Hepatic stellate cell (primary cell): ENCODE results near the gene ZCCHC14.
"Not testable (repeated sequence)": the region's sequence is repeated elsewhere in the genome, so short reads cannot be mapped to it uniquely, and the experiment has no call there.

Experiments used
- DNase-seq: peaks from one replicate; pipeline ENCODE4 v3.0.0; 2011; ENCODE audit warnings: low spot score

The ZCCHC14 gene

GRCh38 chr16:87524407-87524806, 31.6 kb upstream of the ZCCHC14 start:
- DNase-seq, result no peak

- DNase-seq, result not testable (repeated sequence)
Measured at GRCh38 chr16:87523605-87524004, 30.8 kb upstream of the ZCCHC14 start.

DNA sequence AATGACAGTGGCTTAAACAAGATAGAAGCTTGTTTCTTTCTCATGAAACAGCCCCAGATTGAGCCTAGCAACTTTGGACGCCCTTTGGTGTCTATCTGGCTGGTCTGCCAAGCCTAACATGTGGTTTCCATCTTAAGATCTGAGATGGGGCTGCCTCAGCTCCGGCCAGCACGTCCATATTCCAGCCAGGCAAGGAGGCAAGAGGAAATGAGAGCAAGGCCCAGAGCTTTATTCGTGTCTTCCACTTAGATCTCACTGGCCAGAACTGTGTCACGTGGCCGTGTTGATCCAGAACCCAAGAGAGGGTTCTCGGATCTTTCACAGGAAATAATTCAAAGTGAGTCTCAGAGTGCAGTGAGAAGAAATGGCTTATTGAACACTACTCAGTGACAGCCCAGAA, 28.9 kb upstream of the ZCCHC14 start:
- not testable (repeated sequence) for DNase-seq

GRCh38 chr16:87519170-87519569, 26.3 kb upstream of the ZCCHC14 start:
- DNase-seq, result not testable (repeated sequence)

DNA sequence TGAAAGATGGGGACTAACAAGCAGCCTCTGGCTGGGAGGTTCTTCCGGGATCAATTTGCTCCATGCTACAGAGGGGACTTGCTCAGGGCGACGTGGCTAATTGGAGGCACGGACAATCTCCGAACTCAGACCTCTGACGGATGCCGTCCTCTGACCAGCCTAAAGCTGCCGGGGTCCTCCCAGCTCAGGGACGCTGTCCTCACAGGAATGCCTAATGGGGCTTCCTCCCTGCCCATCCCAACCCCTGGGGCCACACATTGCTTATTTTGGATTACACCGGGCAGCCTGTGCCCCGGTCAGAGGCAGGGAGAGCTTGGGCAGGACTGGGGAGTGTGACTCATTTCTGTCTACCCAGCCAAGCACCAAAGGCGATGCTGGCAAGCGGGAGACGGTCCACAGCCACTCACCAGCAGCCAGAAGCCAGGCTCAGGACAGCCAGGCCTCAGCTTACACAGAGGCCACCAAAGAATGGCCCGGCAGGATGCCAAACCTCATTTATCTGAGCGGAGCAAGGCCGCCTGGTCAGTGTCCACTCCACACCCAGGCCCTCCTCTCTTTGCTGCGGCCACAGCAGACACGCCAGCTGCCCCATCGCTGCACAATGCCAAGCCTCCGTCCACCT, 25.7 kb upstream of the ZCCHC14 start:
- peak; percentile 34 for DNase-seq

- not testable (repeated sequence) for DNase-seq
Measured at GRCh38 chr16:87517610-87518429, 25.0 kb upstream of the ZCCHC14 start.

GRCh38 chr16:87516361-87516760, 23.5 kb upstream of the ZCCHC14 start:
- DNase-seq, result no peak

DNA sequence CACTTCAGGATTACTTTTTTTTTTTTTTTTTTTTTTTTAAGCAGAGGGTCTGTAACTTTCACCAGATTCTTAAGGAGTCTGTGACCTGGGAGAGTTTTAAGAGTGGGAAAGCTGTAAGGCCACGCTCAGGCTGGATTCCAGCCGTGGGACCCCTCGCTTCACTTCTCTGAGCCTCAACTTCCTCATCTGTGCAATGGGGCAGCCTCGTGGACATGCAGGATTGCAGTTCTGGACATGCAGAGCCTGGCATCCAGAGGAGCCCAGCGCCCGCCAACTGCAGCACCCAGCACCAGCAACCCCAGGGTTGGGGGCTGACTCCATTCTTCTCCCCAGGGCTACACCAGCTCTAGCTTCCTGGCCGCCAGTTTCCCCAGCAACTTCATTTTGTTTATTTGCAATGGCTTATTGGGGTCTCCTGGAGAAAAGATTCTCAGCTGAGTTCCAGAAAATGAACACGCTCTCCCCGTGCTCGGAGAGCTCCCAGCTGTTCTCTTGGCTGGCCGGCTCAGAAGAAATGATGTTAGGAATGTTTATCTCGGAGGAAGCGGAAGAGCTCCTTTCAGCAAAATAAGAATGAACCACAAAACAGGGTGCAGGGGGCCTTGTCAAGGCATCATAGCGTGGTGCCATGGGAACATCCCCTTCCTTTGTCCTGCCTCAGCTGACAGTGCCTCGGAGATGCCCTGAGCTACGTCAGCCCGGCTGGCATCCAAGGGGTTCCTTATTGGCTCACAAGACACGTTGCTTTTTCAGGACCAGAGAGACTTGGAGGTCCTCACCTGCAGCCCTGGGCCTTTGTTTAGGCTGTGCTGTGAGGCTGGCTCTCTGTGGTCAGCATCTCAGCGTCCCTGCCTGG, 22.9 kb upstream of the ZCCHC14 start:
- DNase-seq, result no peak

- DNase-seq, result not testable (repeated sequence)
Measured at GRCh38 chr16:87509778-87510177, 17.0 kb upstream of the ZCCHC14 start.

- DNase-seq, result no peak
Measured at GRCh38 chr16:87507351-87508069, 14.7 kb upstream of the ZCCHC14 start.

DNA sequence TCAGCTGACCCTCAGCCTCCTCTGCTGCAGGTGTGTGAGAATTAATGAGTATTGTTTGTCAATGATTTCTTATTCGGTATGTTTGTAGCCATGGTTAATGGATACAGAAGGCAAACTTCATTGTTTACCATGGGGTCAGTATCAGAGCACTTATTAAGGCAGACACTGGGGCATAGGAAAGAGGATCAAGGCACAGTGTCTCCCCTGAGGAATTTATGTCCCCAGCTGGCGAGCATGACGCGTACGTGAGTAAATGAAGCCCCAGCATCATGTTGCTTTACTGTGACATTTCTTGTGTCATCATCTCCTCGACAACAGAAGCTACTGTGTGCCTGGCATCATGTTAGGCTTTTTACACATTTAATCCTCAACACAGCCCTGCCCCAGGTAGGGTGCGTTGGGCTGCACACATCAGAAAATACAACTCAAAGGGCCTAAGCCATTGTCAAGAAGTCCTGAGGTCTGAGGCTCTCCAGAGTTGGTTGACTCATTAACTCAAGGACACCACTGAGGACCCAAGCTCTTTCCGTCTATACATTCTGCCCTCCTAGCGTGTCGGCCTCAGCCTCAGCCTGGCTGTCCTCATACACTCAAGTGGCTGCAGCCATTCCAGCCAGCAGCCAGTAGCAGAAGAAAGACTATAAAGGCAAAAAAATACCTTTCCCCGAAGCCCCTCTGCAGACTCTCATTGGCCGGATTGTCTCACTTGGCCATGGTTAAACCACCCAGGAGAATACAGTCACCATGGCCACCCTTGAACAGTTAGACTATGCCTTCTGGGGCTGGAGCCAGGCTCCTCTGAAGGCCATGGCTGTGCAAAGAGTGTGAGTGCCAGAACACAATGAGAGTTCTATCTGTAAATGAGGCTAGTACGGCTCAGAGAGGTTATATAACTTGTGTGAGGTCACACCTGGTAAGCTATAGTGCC, 13.9 kb upstream of the ZCCHC14 start:
- no peak for DNase-seq

DNA sequence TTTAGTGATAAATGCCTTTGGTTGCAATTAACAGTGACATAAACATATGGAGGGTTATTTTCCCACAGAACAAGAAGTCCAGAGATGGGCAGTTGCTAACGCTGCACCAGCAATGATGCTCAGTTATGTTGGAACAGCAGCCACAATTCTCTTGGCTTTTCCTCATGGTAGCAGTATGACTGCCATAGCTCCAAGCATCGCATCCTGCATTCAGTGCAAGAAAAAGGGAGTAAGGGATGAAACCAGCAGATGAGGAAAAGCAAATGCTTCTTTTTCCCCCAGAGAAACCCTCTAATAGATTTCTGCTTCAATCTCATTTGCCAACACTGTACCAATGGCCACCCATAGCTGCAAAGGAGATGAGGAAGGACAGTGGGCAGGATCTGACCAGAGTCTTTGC, 13.0 kb upstream of the ZCCHC14 start:
- no peak for DNase-seq

- not testable (repeated sequence) for DNase-seq
Measured at GRCh38 chr16:87503232-87503937, 10.6 kb upstream of the ZCCHC14 start.

GRCh38 chr16:87502308-87502969, 9.6 kb upstream of the ZCCHC14 start:
- no peak for DNase-seq

GRCh38 chr16:87501117-87501516, 8.3 kb upstream of the ZCCHC14 start:
- no peak for DNase-seq

DNA sequence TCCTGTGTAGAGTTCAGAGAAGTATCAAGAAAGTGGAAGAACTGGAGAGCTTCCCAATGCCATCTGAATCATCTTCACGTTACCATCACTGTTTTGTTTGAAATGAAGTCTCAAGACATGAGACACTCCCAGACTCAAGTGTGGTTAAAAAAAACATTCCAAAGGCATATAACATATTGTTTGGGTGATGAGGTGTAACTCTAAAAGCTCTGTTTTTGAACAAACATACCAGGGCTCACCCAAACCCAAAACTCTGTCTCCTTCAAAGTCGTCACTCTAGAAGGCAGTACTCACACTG, 6.3 kb upstream of the ZCCHC14 start:
- DNase-seq, result peak; percentile 73

- DNase-seq, result no peak
Measured at GRCh38 chr16:87498324-87499188, 5.7 kb upstream of the ZCCHC14 start.

DNA sequence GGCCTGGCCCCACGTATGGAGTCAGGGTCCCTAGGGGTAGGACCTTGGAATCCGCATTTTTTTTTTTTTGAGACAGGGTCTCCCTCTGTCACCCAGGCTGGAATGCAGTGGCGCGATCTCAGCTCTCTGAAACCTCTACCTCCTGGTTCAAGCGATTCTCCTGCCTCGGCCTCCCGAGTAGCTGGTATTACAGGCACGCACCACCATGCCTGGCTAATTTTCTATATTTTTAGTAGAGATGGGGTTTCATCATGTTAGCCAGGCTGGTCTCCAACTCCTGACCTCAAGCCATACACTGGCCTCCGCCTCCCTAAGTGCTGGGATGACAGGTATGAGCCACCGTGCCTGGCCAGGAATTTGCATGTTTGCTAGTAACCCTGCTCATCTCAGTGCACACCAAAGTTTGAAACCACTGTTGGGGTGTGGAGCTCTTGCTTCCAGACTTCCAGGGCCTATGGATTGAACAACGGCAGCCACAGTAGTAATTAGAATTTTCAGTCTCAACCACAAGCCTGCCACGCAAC, 5.0 kb upstream of the ZCCHC14 start:
- DNase-seq, result not testable (repeated sequence)
